HG02678 (cell line): ENCODE data around the gene CCM2.
"Not testable (repeated sequence)": the region's sequence is repeated elsewhere in the genome, so short reads cannot be mapped to it uniquely, and the experiment has no call there.

Source experiments
- ATAC-seq: cut with Tn5 transposase; IDR thresholded peaks from one replicate; pipeline ENCODE4 v1.9.1; 2021; ENCODE audit warnings: mild to moderate bottlenecking, moderate library complexity; ENCODE audit not compliant: unreplicated experiment

Gene CCM2

DNA sequence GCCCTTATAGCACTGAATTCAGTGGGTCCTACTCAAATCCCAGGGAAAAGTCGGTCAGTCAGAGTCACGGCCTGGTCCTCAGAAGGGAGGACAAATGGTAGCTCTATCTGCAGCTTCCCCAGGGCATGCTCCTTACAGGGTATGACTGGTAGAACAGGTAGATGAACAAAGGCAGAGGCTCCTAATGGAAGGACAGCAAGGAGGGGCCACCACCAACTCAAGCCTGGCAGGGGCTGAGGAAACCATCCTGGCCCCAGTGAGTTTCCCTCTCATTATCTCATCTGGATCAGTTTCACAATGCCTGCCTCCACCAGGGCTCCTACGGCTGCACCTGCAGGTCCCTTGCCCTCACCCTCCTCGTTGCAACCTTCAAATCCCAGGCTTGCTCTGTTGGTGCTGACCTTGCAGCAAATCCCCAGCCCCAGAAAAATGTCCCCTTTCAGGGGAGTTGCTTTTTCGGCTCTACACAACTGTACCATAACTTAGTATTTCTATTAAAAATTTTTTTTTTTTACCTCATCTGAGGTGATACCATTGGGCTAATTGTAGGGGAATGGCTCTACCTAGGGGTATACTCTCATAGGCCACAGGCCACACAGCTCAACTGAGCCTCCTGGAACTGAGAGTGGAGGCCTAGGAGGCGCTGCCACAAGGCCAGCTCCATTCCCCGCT lies 18.8 kb upstream of the CCM2 start:
- no peak for ATAC-seq

DNA sequence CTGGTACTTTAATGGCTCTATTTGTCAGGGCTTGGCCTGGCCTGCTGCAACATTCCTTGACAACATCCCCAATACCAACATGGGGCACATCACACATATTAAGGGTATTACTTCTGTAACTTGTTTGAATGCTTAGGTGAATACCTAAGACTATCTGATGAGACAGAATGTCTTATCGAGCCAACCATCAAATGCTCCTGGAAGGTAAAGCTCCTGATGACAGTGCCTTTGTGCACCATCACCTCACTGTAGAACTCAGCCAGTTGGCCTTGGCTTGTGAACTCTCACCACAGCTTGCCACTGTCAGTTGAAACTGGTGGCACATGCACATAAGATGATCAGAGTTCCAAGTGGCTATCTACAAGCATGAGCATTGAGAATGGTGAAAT lies 17.5 kb upstream of the CCM2 start:
- no peak for ATAC-seq

DNA sequence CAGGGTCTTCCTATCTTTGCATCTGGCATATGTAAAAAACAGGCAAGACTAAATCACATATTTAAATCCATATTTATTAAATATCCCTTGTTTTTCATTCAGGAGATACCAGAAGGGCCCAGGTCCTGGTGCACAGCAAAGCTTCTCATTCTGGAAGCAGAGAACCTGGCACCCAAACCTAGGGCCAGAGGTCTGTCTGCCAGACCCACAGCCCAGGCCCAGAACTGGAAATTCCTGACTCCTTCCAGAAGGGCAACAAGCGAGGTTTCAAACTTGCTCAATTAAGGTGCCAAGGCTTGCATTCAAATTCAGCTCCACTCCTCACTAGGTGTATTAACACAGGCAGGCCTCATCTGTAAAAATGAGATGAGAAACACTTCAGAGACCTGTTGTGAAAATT lies 17.0 kb upstream of the CCM2 start:
- no peak for ATAC-seq

DNA sequence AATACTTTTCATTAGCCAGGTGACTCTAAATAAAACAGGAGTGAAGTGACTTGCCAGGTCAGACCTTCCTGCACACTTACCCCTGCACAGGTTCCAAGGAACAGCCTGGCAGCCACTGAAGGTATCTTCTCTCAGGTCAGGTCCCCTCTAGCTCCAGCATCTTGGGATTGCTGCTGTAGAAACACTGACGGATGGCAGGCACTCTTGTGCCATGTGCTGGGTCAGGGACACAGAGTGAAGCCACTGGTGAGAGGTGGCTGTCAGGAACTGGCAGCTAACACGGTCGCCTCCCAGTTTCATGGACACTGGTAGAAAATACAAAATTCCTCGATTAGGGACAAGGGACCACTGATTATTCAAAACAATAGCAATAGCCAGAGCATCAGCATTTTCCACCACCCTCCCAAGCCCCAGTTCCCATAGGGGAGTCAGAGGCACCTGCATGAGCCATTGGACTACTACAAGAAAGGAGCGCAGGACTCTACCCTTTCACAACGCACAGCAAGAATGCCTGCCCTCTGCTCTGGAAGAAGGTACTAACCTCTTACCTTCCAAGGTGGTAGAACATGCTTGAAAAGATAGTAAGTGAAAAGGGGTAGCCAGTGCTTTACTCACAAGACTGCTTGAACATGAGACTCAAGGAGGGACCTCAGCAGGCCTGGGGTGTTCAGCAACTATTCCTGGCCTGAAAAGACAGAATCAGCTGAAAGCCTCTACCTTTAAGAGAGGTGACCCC lies 16.1 kb upstream of the CCM2 start:
- no peak for ATAC-seq

DNA sequence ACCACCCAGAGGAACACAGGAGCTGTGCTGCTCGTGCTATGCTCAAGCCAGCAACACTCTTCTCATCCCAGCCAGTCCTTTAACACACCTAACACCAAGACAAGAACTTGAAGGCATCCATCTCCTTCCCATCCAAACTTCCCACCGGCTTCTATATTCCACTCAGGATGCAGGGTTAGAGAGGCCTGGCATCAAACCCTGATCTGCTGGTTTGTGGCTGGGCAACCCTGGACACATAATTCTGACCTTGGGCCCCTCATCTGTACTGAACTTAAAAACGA lies 15.6 kb upstream of the CCM2 start:
- no peak for ATAC-seq

DNA sequence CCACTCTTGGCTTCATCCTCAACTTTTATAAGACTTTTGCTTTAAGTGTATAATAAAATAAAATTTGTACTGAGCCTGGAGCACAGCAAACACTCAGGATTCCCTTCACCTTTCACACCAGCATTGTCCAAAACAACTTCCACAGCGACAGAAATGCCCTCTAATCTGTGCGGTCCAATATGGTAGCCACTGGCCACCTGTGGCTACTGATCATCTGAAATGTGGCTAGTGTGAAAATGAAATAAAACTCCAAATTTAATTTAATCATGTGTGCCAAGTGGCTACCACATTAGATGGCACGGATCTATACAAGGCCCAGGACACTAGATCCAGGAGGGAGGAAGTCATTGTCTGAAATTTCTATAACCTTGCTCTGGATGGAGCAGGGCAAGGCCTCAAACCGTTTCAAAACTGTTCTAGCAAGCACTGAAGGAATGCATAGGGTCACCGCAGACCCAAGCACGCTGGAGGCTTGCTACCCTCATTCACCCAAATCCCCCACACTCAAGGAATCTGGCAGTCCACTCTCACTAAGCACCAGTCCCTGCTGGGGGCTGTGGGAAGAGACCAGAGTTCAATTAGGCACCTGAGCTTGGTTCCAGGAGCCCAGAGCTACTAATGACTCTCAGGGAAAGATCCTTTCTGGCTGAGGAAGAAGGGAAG lies 14.8 kb upstream of the CCM2 start:
- ATAC-seq = no peak

DNA sequence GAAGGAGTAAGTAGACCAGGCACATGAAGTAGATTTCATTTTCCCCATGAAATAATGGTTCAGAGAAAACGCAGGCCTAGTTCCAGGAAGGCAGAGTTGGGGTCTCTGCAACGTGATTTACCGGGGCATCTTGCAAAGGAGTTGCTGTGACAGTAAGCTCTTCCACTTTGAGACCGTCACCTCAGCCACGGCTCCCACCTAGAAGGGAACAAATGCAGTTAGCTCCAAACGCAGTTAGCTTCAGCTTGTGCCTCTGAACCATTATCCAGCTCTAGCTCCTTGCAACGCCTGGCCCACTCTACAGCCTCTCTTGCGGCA lies 14.1 kb upstream of the CCM2 start:
- no peak for ATAC-seq

DNA sequence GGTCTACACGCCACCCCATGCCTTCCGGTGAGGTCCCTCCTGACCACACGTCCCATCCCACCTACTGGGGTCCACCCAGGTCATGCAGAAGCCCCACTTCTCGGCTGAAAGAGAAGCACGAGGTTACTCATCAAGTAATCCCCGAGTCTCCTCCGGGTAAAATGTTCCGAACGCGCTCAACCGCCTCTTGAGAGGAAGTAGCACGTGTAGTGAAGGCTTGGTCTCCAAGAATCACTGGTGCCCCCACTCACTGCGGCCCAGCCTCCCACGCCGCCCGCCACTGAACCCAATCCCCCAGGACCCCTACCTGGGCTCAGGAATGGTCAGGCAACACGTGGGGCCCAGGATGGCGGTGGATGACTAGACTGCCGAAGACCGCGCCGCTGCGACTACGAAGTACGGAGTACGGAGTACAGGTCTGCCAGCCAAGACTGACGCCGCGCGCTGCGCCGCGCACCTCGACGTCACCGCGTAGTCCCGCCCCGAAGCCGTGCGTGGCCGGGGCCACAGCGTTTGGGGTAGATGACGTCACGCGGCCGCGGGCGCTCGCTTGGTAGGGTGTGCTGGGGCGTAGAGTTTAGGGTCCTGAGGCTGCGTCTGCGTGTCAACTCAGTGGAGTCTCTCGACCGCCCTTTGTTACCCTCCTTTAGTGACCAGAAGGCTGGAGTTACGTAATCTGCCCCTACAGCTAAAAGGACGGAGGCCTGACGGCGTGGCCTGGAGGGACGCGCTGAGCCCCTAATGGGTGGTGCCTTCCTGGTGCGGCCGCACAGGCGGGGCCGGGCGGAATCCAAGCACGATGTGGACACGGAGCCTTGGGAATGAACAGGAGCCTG lies 13.6 kb upstream of the CCM2 start:
- peak; percentile 97 for ATAC-seq

DNA sequence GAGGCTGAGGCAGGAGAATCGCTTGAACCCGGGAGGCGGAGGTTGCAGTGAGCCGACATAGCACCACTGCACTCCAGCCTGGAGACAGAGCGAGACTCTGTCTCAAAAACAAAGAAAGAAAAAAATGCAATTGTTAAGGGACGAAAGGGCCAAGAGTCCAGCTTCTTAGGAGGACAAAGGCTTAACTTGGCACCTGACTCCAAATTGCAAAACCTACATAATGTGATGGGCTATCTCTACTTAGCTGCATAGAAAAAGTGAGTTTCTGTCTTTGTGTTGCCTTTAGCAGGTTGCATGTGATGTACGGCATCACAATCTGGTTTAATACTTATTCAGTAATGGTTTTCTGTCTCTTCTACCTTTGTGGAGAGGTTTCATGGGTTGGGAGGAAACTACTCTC lies 12.5 kb upstream of the CCM2 start:
- ATAC-seq = no peak

DNA sequence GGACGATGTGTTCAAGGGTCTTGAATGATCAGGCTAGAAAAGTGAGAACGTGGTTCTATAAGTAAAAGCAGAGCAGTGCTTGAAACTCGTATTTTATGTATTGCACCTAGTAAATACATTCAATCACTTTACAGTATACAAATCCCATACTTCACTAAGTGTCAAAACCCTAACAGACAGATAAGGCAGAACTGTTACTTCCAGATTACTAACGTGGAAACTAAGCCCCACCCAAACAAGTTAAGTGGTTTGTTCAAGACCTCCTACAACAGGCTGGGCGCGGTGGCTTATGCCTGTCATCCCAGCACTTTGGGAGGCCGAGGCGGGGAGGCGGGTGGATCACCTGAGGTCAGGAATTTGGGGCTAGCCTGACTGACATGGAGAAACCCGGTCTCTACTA lies 12.0 kb upstream of the CCM2 start:
- ATAC-seq = no peak

DNA sequence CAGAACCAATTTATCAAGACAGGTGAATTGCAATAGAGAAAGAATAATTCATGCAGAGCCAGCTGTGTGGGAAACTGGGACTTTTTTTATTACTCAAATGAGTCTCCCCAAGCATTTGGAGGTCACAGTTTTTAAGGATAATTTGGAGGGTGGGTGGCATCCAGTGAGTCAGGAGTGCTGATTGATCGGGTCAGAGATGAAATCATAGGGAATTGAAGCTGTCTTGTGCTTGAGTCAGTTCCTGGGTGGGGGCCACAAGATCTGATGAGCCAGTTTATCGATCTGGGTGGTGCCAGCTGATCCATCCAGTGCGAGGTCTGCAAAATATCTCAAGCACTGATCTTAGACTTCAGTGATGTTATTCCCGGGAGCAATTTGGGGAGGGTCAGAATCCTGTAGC lies 11.3 kb upstream of the CCM2 start:
- no peak for ATAC-seq

DNA sequence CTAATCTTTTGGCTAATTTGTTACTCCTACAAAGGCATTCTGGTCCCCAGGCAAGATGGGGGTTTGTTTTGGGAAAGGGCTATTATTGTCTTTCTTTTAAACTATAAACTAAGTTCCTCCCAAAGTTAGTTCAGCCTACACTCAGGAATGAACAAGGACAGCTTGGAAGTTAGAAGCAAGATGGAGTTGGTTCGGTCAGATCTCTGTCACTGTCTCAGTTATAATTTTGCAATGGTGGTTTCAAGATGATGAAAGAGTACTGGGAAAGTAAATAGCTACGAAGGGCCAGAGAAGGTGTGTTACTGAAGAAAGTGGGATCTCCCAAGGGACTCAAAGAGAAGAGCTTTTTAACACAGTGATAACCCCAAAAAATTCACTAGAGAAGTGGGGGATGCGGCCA lies 10.9 kb upstream of the CCM2 start:
- no peak for ATAC-seq

DNA sequence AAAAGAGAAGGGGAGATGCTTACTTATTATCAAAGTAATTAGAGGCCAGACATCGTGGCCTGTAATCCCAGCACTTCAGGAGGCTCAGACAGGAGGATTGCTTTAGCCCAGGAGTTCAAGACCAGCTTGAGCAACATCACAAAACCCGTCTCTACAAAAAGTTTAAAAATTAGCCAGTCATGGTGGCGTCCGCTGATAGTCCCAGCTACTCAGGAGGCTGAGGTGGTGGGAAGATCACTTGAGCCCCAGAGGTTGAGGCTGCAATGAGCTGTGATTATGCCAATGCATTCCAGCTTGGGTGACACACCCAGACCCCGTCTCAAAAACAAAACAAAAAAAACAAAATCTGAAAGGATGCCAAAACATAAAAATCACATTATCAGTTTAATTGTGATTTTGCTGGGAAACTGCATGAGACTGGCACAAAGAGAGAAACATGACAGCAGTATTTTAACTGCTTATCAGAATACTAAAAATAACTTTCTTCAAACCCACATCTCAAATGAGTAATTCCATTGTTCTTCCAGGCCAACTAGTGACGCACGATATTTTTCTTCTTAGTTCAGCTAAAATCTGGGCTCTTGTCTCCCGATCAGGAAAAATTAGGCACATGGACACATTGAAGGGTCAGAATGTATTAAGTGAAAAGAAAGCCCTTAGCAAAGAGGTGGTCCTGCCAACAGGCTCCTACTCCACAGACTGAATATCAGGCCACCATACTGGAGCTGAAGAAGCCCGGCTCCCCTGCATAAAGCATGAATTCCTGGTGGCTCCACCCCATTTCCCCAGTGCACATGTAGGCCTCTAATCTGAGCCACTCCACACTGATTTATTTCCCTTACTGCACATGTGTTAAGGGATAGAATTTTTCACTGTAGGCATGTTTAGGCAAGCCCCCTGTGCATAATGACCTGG lies 9.6 kb upstream of the CCM2 start:
- no peak for ATAC-seq

DNA sequence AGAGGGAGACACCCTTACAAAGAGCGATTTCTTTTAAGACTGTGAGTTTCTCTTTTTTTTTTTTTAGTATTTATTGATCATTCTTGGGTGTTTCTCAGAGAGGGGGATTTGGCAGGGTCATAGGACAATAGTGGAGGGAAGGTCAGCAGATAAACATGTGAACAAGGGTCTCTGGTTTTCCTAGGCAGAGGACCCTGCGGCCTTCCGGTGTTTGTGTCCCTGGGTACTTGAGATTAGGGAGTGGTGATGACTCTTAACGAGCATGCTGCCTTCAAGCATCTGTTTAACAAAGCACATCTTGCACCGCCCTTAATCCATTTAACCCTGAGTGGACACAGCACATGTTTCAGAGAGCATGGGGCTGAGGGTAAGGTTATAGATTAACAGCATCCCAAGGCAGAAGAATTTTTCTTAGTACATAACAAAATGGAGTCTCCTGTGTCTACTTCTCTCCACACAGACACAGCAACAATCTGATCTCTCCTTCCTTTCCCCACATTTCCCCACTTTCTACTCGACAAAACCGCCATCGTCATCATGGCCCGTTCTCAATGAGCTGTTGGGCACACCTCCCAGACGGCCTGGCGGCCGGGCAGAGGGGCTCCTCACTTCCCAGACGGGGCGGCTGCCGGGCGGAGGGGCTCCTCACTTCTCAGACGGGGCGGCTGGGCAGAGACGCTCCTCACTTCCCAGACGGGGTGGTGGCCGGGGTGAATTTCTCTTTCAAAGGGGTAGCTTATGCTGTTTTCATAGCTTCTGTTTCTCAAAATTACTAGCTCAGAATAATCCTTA lies 7.8 kb upstream of the CCM2 start:
- ATAC-seq = not testable (repeated sequence)

DNA sequence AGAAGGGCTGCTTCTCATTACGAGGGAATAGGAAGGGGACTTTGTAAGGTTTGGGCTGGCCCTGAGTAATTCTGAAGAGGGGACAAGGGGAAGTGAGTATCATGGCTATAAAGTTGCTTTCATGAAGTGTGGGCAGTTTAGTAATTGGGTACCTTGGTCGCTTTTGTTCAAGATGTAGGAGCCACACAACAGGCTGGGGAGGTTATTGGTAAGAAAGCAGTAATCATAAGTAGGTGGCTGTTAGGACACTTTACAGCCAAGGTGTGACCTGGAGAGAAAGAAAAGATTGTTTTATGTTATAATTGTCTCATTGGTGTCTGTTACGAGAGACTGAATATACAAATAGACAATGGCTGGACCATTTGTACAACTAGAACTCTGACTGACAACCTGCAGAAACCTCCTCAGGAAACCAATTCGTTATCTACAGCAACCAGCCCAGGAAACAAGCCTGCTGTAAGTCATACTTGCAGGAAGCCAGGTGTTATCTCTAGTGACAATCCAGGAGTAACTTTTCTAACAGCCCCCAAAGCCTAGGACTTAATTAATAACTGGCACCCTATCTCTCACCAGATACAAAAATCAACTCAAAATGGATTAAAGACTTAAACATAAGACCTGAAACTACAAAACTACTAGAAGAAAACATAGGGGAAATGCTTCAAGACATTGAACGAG lies 5.0 kb upstream of the CCM2 start:
- ATAC-seq = no peak

DNA sequence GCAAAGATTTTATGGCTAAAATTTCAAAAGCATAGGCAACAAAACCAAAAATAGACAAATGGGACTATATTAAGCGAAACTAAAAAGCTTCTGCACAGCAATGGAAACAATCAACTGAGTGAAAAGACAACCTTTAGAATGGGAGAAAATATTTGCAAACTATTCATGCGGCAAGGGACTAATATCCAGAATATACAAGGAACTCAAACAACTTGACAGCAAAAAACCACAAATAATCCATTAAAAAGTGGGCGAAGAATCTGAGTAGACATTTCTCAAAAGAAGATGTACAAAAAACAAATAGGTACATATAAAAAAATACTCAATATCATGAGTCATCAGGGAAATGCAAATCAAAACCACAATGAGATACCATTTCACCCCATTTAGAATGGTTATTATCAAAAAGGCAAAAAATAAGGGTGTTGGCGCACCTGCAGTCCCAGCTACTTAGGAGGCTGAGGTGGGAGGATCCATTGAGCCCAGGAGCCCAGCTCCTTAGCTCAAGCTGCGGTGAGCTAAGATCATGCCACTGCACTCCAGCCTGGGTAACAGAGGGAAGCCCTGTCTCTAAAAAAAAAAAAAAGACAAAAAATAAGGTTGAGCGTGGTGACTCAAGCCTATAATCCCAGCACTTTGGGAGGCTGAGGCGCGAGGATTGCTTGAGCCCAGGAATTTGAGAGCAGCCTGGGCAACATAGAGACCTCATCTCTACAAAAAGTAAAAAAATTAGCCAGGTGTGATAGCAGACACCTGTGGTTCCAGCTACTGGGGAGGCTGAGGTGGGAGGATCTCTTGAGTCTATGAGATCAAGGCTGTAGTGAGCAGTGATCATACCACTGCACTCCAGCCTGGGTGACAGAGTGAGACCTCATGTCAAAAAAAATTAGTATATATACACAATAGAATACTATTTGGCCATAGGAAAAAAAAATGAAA lies 4.2 kb upstream of the CCM2 start:
- ATAC-seq = no peak

DNA sequence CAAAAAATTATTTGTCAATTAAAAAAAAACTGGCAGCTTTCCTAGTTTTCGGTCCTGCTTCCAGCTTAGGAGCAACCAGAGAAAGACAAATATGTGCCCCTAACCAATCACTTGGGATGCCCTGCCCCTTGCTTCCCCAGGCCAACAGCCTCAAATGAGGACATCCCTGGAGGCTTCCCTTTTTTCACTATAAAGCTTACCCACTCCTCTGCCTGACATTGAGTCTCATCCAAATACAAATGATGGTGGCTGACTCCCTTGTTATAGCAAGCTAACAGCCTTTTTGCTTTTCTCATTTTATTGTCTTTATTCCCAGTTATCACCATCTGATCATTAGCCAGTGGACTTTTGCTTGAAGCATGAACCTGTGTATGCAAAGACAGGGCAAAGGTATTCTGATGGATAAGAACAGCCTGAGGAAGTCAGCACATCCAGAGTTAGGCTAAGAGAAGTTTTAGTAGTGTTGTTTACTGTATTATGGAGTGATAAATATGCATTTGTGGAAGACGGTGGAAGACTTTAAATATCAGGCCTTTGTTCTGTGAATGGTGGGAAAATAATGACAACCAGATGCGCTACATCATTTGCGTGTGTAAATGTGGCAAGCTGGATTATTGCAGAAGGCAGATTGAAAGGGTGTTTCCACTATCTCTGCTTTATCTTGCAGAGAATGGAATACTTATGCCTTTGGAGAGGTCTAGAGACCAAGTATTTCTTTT lies 1.7 kb upstream of the CCM2 start:
- ATAC-seq = no peak
